Astrocyte of the spinal cord (primary cell): ENCODE results near the gene PCYT1A.

Experiments
- DNase-seq: peaks from one replicate; pipeline ENCODE4 v3.0.0; 2011; ENCODE audit warnings: low read depth, low spot score
- H3K4me3 ChIP-seq: 2 replicates; pipeline ENCODE4 v1.5.1; 2011; ENCODE audit warnings: low read depth, mild to moderate bottlenecking, low read length, moderate library complexity
- in situ Hi-C: cut with HindIII; loops from 2 replicates; pipeline ENCODE4 v1.10.0; 2017; ENCODE audit warnings: low sequenced_read_pairs
- TF ChIP-seq, protein P1 (sequence below): IDR thresholded peaks from 2 replicates; pipeline ENCODE4 v1.5.1; 2012; ENCODE audit warnings: low read depth, mild to moderate bottlenecking, low read length, inconsistent platforms

Gene PCYT1A

DNA sequence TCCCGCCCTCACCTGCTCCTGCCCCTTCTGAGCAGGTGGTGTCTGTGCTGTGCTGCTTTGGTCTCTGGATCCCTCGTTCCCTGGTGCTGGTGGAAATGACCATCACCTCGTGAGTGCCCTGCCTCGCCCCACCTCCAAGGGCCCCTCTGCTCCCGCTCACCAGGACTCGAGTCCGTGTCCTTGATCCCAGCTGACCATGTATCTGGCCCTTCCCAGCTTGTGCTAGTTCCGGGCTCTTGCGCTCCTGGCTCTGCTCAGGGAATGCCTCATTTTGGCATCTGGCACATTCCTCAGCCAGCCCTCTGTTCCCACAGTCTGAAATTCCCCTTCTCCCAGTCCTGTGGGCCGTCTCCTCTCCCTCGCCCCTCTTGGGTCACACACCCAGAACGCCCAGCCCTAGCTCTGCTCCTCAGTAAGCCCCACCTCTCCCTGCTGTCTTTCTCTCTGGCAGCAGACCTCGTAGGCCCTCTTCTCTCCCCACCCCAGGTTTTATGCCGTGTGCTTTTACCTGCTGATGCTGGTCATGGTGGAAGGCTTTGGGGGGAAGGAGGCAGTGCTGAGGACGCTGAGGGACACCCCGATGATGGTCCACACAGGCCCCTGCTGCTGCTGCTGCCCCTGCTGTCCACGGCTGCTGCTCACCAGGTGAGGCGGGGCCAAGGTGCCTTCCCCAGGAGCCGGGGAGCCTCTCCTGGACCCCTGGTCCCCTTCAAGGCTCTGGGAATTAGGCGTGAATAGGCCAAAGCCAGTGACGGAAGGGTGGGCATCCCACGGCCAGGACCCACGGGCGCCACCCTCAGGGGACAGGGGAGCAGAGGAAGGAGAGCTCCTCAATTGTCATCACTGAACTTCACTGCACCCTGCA lies 59.7 kb downstream of the PCYT1A start:
- no peak overlapping the region for H3K4me3 ChIP-seq
- no peak for DNase-seq
- in situ Hi-C loops, result no loop called here
- TF ChIP-seq, protein P1, sequence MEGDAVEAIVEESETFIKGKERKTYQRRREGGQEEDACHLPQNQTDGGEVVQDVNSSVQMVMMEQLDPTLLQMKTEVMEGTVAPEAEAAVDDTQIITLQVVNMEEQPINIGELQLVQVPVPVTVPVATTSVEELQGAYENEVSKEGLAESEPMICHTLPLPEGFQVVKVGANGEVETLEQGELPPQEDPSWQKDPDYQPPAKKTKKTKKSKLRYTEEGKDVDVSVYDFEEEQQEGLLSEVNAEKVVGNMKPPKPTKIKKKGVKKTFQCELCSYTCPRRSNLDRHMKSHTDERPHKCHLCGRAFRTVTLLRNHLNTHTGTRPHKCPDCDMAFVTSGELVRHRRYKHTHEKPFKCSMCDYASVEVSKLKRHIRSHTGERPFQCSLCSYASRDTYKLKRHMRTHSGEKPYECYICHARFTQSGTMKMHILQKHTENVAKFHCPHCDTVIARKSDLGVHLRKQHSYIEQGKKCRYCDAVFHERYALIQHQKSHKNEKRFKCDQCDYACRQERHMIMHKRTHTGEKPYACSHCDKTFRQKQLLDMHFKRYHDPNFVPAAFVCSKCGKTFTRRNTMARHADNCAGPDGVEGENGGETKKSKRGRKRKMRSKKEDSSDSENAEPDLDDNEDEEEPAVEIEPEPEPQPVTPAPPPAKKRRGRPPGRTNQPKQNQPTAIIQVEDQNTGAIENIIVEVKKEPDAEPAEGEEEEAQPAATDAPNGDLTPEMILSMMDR, result no peak

DNA sequence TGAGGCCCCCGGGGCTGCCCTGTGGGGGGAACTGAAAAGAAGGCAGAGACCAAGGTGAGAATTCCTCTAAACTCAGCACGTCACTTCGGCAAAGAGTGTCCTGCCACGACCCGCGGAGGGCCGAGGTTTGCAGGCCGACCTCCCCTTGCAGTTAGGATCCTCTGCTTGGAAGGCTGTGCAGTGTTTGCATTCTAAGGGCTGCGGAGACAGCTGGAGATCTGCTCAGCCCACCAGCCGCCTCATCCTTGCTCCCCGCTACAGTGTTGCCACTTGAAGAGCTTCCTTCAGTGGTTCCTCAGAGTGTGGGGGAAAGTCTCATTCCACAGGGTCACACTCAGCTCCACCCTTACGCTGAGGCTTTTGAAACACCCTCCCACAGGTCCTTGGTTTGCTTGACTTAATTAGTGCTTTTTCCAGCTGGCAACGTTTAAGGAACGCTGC lies 60.4 kb downstream of the PCYT1A start:
- TF ChIP-seq, protein P1, result no peak
- H3K4me3 ChIP-seq, result no peak overlapping the region
- in situ Hi-C loops, result no loop called here
- no peak for DNase-seq

DNA sequence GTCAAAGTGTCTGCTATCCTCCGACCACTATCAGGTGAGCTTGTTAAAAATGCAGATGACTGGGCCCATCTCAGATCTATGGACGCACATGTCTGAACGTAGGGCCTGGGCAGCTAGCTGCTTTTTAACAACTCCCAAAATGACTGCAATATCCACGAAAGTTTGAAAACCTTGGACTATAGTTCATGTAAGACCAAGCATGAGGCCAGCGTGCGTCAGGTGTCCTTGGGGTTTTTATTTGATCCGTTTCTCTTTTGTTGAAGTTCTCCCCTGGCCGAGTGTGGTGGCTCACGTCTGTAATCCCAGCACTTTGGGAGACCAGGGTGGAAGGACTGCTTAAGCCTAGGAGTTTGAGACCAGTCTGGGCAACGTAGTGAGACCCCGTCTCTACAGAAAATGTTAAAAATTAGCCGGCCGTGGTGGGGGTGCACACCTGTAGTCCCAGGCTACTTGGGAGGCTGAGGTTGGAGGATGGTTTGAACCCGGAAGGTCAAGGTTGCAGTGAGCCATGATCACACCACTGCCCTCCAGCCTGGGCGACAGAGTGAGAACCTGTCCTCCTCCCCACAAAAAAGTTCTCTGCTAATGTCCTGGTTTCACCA lies 61.7 kb downstream of the PCYT1A start:
- TF ChIP-seq, protein P1, result no peak
- in situ Hi-C loops, result no loop called here
- no peak overlapping the region for H3K4me3 ChIP-seq
- no peak for DNase-seq

DNA sequence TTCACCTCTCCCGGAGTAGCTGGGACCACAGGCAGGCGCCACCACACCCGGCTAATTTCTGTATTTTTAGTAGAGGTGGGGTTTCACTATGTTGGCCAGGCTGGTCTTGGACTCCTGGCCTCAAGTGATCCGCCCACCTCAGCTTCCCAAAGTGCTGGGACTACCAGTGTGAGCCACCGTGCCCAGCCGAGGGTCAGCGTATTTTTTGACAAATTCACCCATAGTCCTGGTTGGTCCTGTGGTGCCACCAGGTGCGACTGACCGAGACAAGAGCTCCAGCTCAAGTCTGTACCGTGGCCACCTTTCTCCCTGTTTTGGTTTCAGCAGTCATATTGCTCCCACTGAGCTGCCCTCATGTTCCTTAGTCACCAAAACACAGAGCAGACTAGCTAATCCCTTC lies 62.4 kb downstream of the PCYT1A start:
- no peak for DNase-seq
- TF ChIP-seq, protein P1, result no peak
- in situ Hi-C loops, result no loop called here
- no peak overlapping the region for H3K4me3 ChIP-seq

DNA sequence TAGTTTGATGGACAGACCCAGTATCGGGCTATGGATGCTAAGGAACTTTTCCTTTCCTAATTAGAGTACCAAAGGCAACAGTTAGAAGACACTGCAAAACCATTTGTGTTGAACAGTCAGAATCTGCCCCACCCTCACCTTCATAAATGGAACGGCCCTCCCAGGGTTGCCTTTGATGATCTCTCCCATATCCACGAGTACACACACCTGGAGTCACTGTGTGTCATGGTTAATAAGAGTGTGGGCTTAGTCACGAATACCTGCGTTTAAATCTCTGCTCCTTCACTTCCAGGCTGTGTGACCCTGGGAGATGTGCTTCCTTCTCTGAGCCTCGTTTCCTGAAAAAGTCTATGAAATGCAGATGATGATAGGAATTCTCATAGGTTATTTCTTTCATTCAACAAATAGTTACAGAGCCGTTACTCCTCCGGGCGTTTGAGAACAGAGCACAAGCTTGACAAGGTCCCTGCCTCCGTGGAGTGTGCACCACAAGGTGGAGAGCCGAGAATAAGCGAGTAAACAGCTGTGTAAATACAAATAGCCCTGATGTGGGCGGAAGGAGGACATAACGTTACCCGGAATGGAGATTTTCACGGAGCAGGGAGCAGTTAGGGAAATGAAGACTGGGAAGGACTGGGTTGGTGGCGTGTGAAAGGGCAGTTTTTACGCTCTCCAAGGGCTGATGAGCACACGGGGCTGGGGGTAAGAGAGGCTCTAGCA lies 64.5 kb downstream of the PCYT1A start:
- H3K4me3 ChIP-seq, result no peak overlapping the region
- in situ Hi-C loops, result no loop called here
- DNase-seq, result no peak
- TF ChIP-seq, protein P1, result no peak

DNA sequence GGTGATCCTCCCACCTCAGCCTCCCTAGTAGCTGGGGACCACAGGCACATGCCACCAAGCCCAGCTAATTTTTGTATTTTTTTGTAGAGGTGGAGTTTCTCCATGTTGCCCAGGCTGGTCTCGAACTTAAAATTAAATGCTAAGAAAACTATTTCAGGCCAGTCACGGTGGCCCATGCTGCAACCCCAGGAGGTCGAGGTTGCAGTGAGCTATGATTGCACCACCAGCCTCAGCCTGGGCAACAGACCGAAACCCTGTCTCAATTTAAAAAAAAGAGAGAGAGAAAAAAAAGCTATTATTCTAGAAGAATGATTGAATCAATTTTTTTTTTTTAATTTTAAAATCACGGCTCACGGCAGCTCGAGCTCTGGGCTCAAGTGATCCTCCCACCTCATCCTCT lies 66.5 kb downstream of the PCYT1A start:
- TF ChIP-seq, protein P1, result no peak
- no peak for DNase-seq
- in situ Hi-C loops, result no loop called here
- H3K4me3 ChIP-seq, result no peak overlapping the region
